Measurements from ENCODE around the gene HS6ST3.

The HS6ST3 gene

DNA sequence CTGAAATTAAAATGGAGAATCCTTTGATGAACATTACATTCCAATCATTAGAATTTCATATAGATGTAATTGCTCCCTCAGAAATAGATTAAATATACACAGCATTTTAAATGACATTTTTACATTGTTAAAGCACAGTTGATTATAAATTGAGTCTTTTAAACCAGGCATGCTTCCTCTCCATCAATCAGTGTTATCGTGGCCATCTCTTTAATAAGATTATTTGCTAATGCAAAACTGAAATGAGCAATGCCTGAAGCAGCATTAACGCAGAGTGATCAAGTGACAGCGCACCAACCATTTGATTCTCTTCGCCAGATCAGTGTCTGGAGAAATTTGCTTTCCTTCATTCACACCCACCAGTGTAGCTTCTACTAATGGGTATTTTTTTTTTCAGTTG, 644.6 kb downstream of the HS6ST3 start:
- H3K4me3 ChIP-seq (replicated peaks; ENCODE audit: low read depth, low read length), result no peak overlapping the region
- TF ChIP-seq, protein P1, sequence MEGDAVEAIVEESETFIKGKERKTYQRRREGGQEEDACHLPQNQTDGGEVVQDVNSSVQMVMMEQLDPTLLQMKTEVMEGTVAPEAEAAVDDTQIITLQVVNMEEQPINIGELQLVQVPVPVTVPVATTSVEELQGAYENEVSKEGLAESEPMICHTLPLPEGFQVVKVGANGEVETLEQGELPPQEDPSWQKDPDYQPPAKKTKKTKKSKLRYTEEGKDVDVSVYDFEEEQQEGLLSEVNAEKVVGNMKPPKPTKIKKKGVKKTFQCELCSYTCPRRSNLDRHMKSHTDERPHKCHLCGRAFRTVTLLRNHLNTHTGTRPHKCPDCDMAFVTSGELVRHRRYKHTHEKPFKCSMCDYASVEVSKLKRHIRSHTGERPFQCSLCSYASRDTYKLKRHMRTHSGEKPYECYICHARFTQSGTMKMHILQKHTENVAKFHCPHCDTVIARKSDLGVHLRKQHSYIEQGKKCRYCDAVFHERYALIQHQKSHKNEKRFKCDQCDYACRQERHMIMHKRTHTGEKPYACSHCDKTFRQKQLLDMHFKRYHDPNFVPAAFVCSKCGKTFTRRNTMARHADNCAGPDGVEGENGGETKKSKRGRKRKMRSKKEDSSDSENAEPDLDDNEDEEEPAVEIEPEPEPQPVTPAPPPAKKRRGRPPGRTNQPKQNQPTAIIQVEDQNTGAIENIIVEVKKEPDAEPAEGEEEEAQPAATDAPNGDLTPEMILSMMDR (IDR thresholded peaks at IDR 0.05; ENCODE audit: low read depth, low read length, missing control alignments), result no peak
- no peak for DNase-seq (ENCODE audit: extremely low read depth, low read depth)

DNA sequence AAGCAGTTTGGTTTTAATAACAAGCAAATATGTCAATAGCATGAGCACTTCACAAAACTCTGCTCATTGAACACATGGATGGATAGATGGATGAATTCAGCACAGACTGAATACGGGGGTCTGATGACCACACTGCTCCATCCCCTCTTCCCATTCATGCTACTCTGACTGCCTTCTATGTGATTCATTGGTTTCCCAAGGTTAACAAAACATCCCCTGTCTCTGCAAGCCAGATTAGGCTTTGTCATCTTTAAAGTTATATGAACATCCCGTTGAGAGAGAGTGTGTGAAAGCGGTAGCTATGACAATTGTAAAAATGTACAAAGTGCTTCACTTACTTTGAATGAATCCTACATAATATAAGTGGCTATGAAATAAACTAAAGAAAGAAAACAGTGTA, 651.9 kb downstream of the HS6ST3 start:
- no peak overlapping the region for H3K4me3 ChIP-seq (replicated peaks; ENCODE audit: low read depth, low read length)
- TF ChIP-seq, protein P1 (IDR thresholded peaks at IDR 0.05; ENCODE audit: low read depth, low read length, missing control alignments), result no peak
- no peak for DNase-seq (ENCODE audit: extremely low read depth, low read depth)

DNA sequence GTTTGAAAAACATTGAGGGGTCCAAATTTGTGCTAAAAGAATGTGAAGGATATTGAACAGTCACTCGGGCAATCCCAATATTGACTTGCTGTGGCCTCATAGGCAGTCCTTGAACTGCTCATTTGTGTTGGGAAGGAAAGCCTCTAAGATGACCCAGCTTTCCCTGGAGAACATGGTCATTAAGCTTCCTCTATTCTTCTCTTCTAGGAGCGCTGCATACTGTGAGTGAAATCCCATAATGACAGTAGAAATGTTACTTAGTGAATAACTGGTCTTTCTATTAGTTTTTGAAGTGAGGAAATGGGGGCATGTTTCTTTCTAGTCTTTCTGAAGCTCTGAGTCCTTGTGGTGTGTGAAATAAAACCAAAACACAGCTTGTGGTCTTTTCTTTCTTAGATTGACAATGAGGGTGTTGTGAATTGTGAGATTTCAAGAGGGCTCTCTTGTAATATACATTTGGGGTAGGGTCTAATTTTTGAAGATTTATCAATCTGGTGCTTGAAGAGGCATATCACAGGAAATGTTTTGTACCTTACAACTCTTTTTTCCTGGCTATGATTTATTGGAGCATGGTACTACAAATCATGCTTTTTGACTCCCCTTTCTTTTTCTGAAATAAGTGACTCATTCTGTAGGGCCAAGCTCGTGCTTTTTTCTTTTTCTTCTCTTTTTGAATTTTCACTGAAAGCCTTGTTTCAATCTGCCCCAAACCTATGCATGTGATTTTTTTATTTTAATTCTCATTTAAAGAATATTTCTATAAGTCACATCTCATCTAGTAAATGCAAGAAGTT, 653.6 kb downstream of the HS6ST3 start:
- DNase-seq (ENCODE audit: extremely low read depth, low read depth), result no peak
- no peak overlapping the region for H3K4me3 ChIP-seq (replicated peaks; ENCODE audit: low read depth, low read length)
- TF ChIP-seq, protein P1 (IDR thresholded peaks at IDR 0.05; ENCODE audit: low read depth, low read length, missing control alignments), result no peak

DNA sequence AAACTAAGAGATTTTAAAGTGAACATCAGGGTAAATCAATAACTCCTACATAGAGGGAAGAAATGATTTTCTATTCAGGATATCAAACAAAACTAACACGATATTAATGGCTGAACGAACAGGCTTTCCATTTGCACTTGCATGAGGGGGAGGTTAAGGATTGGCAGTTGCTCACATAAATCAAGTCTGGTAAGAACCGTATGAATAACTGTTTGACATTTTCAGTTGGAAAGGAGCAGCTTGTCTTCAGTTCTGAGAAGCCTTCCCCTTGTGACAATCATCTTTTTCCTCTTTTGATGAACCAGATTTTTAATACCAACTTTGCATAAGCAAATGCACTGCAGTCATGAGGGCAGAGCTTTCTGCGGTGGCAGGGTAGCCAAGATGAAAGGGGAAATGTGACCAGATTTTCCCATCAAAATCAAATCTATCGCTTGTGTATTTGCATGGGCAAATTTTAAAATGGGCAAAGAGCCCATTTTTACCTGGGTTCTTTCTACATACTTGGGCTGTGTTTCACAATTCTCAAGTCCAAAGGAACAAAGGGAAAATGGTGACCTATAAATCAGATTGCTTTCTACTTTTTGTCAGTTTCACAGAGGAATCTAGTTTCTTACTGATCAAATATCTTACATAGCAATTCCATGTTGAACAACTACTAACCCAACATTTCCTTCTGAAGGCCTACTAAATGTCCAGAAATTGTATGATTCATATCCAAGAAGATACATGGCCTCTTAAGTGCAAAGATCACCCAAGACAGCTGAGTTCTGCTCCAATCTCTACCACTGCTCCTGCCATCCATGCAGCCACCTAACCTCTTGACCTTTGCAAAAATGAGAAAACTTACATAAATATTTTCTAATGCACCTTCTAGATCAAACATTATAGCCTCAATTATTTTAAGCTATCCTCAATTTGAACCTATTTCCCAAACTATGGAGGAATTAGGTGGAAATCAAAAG, 654.7 kb downstream of the HS6ST3 start:
- TF ChIP-seq, protein P1 (IDR thresholded peaks at IDR 0.05; ENCODE audit: low read depth, low read length, missing control alignments), result no peak
- H3K4me3 ChIP-seq (replicated peaks; ENCODE audit: low read depth, low read length), result no peak overlapping the region
- no peak for DNase-seq (ENCODE audit: extremely low read depth, low read depth)

DNA sequence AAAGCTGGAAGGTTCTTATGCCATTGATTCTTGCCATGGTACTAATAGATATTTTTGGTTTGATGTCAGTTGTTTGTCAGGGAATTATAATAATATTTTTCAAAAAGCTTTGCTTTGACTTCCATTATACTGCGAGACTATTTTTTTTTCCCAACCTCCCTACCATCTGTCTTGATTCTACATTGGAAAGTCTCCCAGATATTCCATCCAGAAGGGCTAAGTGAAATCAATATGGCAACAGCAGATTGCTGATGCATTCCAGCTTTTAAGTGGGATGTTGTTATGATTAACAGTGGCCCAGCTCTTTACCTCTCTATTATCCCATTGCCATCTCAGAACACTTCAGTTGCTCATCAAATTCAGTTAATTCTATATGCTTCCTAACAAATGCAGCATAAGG, 657.0 kb downstream of the HS6ST3 start:
- DNase-seq (ENCODE audit: extremely low read depth, low read depth), result no peak
- TF ChIP-seq, protein P1 (IDR thresholded peaks at IDR 0.05; ENCODE audit: low read depth, low read length, missing control alignments), result no peak
- no peak overlapping the region for H3K4me3 ChIP-seq (replicated peaks; ENCODE audit: low read depth, low read length)

DNA sequence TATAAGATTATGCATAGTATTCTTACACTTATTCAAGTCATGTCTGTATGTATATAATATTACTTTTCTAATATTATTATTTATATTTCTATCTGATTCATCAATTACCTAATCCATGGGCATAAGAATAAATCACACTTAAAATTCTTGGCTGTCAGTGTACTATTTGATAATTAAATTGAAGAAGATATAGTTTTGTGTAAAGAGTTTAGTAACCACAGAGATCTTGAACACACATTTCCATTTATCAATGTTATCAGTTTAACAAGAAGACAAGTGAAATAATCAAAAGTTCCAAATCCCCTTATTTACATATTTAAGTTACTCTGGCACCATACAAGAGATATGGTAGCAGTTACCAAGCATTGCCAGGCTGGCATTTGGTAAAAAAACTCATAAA, 659.9 kb downstream of the HS6ST3 start:
- H3K4me3 ChIP-seq (replicated peaks; ENCODE audit: low read depth, low read length), result no peak overlapping the region
- TF ChIP-seq, protein P1 (IDR thresholded peaks at IDR 0.05; ENCODE audit: low read depth, low read length, missing control alignments), result no peak
- no peak for DNase-seq (ENCODE audit: extremely low read depth, low read depth)
